Panc1 (cell line): Measurements from ENCODE around the gene SLC1A2. TPM values are rescaled to one million over a fixed set of nuclear protein-coding genes. Genes with fewer than 3 reads are reported as not detected.

Experiments
- ATAC-seq: fragments of 200-7000 bp; cut with Tn5 transposase; 2 replicates; pipeline ENCODE4 v1.9.1; 2020; ENCODE audit warnings: mild to moderate bottlenecking, moderate library complexity
- BruUV-seq: library from RNA; stranded (reverse); fragments of 400-500 nt; replicated peaks from 2 replicates; lab custom pipeline; 2021; lab: Mats Ljungman, UMichigan
- CTCF ChIA-PET: fragments of 300-600 bp; sonication (Branson Sonifier 250); formaldehyde crosslinking; loops from one replicate; lab custom pipeline; 2022; ENCODE audit warnings: antibody characterized with exemption; lab: Charles Lee
- POLR2A ChIA-PET: fragments of 300-600 bp; sonication (Branson Sonifier 250); formaldehyde crosslinking; loops from one replicate; lab custom pipeline; 2022; ENCODE audit warnings: antibody characterized with exemption; lab: Charles Lee
- DNase-seq: peaks from one replicate; pipeline ENCODE4 v3.0.0-alpha.2; 2010; ENCODE audit warnings: low read depth, low spot score
- H3K27ac ChIP-seq: 2 replicates; pipeline ENCODE4 v1.5.1; 2011; ENCODE audit warnings: mild to moderate bottlenecking, low read length, inconsistent platforms
- H3K27me3 ChIP-seq: fragments of 200-500 bp; sonication (Bioruptor generic); 2 replicates; pipeline ENCODE4 v1.6.0; 2014; ENCODE audit warnings: low read length, inconsistent platforms; ENCODE audit not compliant: control insufficient read depth, insufficient read depth
- H3K36me3 ChIP-seq: fragments of 200-500 bp; sonication (Bioruptor generic); 2 replicates; pipeline ENCODE4 v1.5.1; 2014; ENCODE audit warnings: inconsistent platforms, mild to moderate bottlenecking, low read length, moderate library complexity; ENCODE audit not compliant: control insufficient read depth, insufficient read depth
- H3K4me1 ChIP-seq: 2 replicates; pipeline ENCODE4 v1.5.1; 2011; ENCODE audit warnings: inconsistent platforms, mild to moderate bottlenecking, low read length, moderate library complexity; ENCODE audit not compliant: control insufficient read depth, insufficient read depth
- H3K4me3 ChIP-seq, 2 experiments: 2 replicates each; pipeline ENCODE4 v1.5.1; 2011 to 2012; ENCODE audit warnings: low read depth in 2 of 2, low read length in 2 of 2, mild to moderate bottlenecking in 2 of 2, inconsistent platforms in 1 of 2, moderate library complexity in 1 of 2
- H3K9me3 ChIP-seq: fragments of 200-500 bp; sonication (Bioruptor generic); 2 replicates; pipeline ENCODE4 v1.5.1; 2014; ENCODE audit warnings: low read depth, mild to moderate bottlenecking, inconsistent platforms, low read length, moderate library complexity; ENCODE audit not compliant: control insufficient read depth, insufficient read depth
- CTCF ChIP-seq: fragments of 450-650 bp; IDR thresholded peaks from 2 replicates; pipeline ENCODE4 v1.5.1; 2017; ENCODE audit warnings: mild to moderate bottlenecking
- POLR2AphosphoS5 ChIP-seq: IDR thresholded peaks from 2 replicates; pipeline ENCODE4 v1.6.1; 2012; ENCODE audit warnings: mild to moderate bottlenecking, low read depth, low read length, moderate library complexity
- REST ChIP-seq, 2 experiments: IDR thresholded peaks; 2 replicates each; pipeline ENCODE4 v1.6.1; 2011 to 2012; ENCODE audit warnings: low read depth in 2 of 2, control low read depth in 1 of 2, low read length in 1 of 2, mild to moderate bottlenecking in 1 of 2, moderate library complexity in 1 of 2; ENCODE audit not compliant: insufficient read depth in 1 of 2
- SIN3A ChIP-seq: IDR thresholded peaks from 2 replicates; pipeline ENCODE4 v1.6.1; 2012; ENCODE audit warnings: low read depth, mild to moderate bottlenecking, low read length, moderate library complexity, borderline replicate concordance; ENCODE audit not compliant: insufficient read depth
- TCF7L2 ChIP-seq: IDR thresholded peaks from 2 replicates; pipeline ENCODE4 v1.6.1; 2011; ENCODE audit warnings: mild to moderate bottlenecking, low read depth, low read length, inconsistent platforms
- in situ Hi-C: cut with HindIII; loops from 2 replicates; pipeline ENCODE4 v1.10.0; 2016; ENCODE audit warnings: low sequenced_read_pairs, low pct_unique_long_range_greater_than_20kb
- intact Hi-C: fragments of 100-400 bp; cut with micrococcal nuclease; formaldehyde crosslinking; loops from one replicate; pipeline ENCODE4 v1.10.0; 2022; ENCODE audit not compliant: unreplicated experiment
- total RNA-seq: library from RNA; stranded (reverse); gene quantifications from one replicate; pipeline ENCODE4 v1.2.1, GENCODE V29; 2021; ENCODE audit not compliant: unreplicated experiment

The SLC1A2 gene
- total RNA-seq, 1 experiment from 2014 or later: 0.21 TPM

- DNase-seq (no peak), ATAC-seq (no peak)
- ChIA-PET POLR2A (no interaction called here), CTCF (no interaction called here)
- BruUV-seq: no TSS peak
- Histone ChIP-seq H3K27me3 (no peaks in the 10 kb centered on the region), H3K4me3 (no peak overlapping the region), H3K27ac (no peak overlapping the region), H3K4me1 (peaks cover 11% of the 10 kb centered on the region), H3K9me3 (no peaks in the 10 kb centered on the region), H3K36me3 (no peaks in the 10 kb centered on the region)
- in situ Hi-C loops (no loop called here), intact Hi-C loops (no loop called here)
- TF ChIP-seq CTCF (no peak), POLR2AphosphoS5 (no peak), SIN3A (no peak), TCF7L2 (no peak), REST (IDR thresholded peaks at IDR 0.05; ENCODE audit: insufficient read depth in 1 of 2, low read depth in 2 of 2, low read length in 1 of 2) (no peak)
Measured at GRCh38 chr11:35271031-35271430, 148.3 kb downstream of the SLC1A2 start.

DNA sequence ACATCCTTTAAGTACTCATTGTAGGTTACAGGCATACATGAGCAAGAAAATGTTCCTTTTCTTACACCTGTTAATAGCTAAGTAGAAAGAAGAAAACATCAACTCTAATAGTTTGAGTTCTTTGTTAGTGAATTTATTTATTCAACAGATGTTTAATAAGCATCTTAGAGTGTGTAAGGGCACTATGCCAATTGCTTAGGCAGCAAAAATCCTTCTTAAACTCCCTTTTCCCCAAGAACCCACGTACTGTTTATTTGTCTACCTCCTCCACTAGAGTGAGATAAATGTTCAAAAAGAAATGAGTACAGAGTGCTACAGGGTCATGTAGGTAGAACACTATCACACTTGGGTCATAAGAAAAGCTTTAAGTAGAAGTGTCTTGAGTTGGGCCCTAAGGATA lies 149.0 kb downstream of the SLC1A2 start:
- ChIA-PET POLR2A (no interaction called here), CTCF (no interaction called here)
- BruUV-seq: no TSS peak
- Histone ChIP-seq H3K27ac (no peak overlapping the region), H3K9me3 (no peaks in the 10 kb centered on the region), H3K36me3 (no peaks in the 10 kb centered on the region), H3K4me3 (no peak overlapping the region), H3K4me1 (peaks cover 7% of the 10 kb centered on the region), H3K27me3 (no peaks in the 10 kb centered on the region)
- TF ChIP-seq TCF7L2 (no peak), SIN3A (no peak), POLR2AphosphoS5 (no peak), CTCF (no peak), REST (IDR thresholded peaks at IDR 0.05; ENCODE audit: insufficient read depth in 1 of 2, low read depth in 2 of 2, low read length in 1 of 2) (no peak)
- DNase-seq (no peak), ATAC-seq (no peak)
- intact Hi-C loops (no loop called here), in situ Hi-C loops (no loop called here)
